WI38 (cell line): ENCODE measurements around the gene APCDD1L.

Source experiments
- H3K4me3 ChIP-seq: 2 replicates; pipeline ENCODE4 v1.5.1; 2011; ENCODE audit warnings: low read depth, mild to moderate bottlenecking, control low read depth, low read length
- CTCF ChIP-seq: IDR thresholded peaks from 2 replicates; pipeline ENCODE4 v1.5.1; 2012; ENCODE audit warnings: low read depth, mild to moderate bottlenecking, control low read depth, low read length

APCDD1L gene

GRCh38 chr20:58444746-58445255, 70.4 kb downstream of the APCDD1L start:
- H3K4me3 ChIP-seq = no peak overlapping the region
- no peak for TF ChIP-seq CTCF

DNA sequence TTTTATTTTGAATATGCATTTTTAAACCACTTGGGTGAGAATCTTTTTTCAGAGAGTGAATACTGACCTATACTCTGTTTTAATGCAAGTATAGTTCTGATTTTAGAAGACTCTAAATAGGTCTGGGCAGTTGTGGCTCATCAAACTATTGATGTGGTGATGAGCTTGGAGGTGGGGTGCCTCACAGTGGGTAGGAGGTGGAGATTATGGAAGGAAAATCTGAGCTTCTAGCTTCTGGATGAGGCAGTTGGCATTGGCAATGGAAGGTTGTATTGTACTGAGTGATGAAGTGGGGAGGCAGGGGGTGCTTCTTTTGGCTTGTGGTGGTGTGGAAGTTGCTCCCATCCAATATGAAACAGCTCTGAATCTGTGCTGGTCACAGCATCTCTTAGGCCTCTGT, 73.5 kb downstream of the APCDD1L start:
- TF ChIP-seq CTCF = no peak
- no peak overlapping the region for H3K4me3 ChIP-seq

DNA sequence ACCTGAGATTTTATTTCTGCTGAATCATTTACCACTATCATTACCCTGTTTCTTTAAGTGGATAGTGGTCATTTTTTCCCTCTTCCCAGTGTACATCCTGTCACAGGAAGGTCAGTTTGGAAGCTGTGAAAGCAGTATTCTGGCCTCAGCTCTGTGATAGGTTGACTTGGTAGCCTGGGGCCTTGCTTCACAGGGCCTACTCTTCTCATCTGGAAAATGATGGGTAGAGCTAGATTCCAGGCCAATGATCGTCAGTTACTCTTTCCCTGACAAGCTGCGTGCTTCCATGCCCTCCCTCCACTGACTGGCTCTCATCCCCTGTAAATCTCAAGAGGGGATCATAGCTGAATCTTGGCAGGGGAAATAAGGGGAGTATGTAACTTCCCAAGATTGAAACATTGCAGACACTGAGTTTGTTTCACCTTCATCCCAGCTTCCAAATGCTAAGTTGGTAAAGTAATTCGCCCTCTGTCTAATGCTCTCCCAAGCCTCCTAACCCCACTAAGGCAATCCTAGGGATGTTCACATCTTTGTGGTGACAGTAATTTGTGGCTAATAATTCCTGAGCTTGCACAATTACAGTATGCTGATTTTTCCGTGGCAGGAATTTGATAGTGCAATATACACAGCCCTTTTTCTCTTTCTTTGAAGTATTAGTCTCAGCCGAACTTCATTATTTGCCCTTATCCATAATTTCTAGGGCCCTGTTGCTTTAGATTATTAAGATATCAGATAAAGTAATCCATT, 75.0 kb downstream of the APCDD1L start:
- TF ChIP-seq CTCF = no peak
- H3K4me3 ChIP-seq = no peak overlapping the region

DNA sequence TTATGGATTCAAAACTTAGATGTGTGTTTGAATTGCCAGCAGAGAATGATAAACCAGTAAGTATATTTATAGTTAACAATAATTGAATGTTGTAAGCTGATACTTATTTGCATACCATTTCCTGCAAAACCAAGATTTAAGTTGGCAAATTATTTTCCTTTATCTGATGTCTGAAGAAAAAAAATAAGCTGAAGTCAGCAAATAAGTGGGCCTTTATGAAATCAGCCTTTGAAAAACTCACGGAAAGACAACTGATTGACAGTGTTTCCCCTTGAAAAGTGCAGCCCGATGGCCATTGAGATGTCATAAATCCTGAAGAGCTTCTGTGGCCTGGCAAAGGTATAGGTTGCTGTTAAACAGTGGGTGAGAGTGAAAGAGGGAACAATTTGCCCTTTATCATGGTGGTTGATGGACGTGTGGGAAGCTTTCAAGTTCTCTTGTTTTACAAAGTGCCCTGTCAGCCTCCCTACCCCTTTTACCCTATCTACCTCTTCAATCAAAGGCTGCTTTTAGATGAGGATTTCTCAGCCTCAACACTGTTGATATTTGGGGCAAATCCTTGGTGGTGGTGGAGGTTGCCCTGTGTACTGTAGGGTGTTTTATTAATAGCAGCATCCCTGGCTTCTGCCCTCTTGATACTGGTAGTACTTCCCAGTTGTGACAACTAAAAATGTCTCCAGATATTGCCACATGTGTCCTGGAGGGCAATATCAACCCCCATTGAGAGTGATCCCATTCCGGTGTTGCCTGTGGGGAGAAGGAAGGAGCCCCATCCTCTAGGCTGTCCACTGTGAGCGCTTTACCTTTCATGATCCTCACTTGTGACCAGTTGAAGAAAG, 76.0 kb downstream of the APCDD1L start:
- TF ChIP-seq CTCF = no peak
- no peak overlapping the region for H3K4me3 ChIP-seq

DNA sequence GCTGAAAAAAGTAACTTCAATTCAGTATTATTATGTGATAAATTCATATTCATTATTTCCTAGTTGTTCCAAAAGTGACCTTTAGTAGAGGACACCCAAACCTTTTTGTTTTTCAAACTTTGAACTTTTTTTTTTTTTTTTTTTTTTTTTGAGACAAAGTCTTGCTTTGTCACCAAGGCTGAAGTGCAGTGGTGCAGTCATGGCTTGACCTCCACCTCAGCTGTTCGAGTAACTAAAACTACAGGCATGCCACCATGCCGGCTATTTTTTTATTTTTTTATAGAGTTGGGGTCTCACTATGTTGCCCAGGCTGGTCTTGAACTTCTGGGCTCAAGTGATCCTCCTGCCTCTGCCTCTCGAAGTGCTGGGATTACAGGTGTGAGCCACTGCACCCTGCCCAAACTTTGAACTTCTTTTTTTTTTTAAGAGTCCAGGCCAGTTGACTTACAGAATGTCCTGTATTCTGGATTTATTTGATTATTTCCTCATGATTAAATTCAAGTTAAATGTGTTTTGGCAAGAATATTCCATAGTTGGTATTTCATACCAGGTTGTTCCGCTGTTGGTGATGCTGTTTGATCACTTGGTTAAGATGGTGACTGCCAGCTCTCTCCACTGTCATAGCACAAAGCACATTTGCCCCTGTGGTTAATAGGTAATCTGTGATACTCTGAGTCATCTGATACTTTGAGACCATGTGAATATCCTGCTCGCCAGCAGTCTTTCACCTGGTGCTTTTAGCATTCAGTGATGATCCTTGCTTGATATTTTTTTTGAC, 78.1 kb downstream of the APCDD1L start:
- no peak for TF ChIP-seq CTCF
- H3K4me3 ChIP-seq = no peak overlapping the region

DNA sequence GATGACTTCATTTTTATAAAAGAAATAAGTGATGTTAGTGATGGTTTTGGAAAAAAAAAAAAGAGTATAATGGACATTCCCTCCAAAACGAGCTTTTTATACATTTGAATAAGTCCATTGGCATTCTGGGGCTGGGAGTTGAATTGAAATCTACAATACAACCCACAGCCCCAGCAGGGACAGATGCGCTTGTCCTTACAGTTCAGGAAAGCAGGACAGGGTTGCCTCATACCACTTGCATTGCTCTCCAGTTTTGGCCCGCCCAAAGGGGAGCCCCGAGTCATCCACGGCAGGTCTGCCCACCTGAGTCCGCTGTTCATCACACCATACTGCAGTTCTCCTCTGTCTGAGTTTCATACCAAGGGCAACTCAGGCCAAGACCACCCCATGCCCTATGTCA, 80.0 kb downstream of the APCDD1L start:
- no peak overlapping the region for H3K4me3 ChIP-seq
- no peak for TF ChIP-seq CTCF
